ENCODE measurements around the gene MITF. TPM values are rescaled to one million over a fixed set of nuclear protein-coding genes. Genes with fewer than 3 reads are reported as not detected.

Gene MITF
- polyA plus RNA-seq, 1 of the 3 experiments (the other 2 are of a cell fraction): 1.7 TPM

DNA sequence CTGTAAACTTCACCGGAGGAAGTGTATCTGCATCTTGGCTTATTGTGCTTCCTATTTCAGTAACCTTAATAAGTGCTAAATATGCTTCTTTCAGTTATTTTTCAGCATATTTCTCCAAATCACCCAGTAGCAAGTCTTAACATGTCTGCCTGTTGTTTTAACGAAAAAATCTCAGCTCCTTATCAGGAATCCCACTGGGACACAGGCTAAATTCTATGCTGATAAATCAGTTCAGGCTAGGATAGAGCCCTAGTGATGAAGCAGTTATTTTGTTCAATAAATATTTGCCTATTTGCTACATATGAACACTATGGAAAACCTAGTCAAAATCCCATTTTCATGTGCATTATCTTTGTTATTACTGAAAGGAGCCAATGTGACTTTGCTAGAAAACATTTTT lies 8.2 kb upstream of the MITF start:
- Histone ChIP-seq H3K9me3 (no peaks in the 10 kb centered on the region), H2AFZ (ENCODE audit: low read depth) (0 out of 2 replicates have a peak overlapping the region, but pooled peaks have one; percentile 6), H3F3A (replicated peaks; ENCODE audit: insufficient read depth) (no peaks in the 10 kb centered on the region), H3K9ac (no peak overlapping the region), H3K36me3 (replicated peaks in 1 of 2; ENCODE audit: control insufficient read depth in 1 of 2, insufficient read depth in 2 of 2, low read length in 1 of 2) (no peaks in the 10 kb centered on the region), H3K27ac (ENCODE audit: low read depth in 2 of 2, low read length in 1 of 2) (no peak overlapping the region), H3K27me3 (ENCODE audit: insufficient read depth) (peaks cover 10% of the 10 kb centered on the region; the same call in 1 of the 2 replicates), H3K9me2 (no peaks in the 10 kb centered on the region), H4K20me1 (ENCODE audit: insufficient read depth) (no peaks in the 10 kb centered on the region), H3K4me3 (ENCODE audit: low read depth in 2 of 2, low read length in 1 of 2) (no peak overlapping the region), H3K79me2 (ENCODE audit: insufficient read depth) (no peaks in the 10 kb centered on the region; the same call in 1 of the 2 replicates), H3K4me2 (no peak overlapping the region), H3K4me1 (ENCODE audit: control insufficient read depth in 1 of 2, insufficient read depth in 2 of 2, low read depth in 1 of 2, low read length in 1 of 2) (no peaks in the 10 kb centered on the region)
- ChIA-PET CTCF (no interaction called here), POLR2A (no interaction called here)
- no peak for TF ChIP-seq EP300 (IDR thresholded peaks at IDR 0.05; ENCODE audit: borderline replicate concordance in 1 of 2, low read depth in 1 of 2, low read length in 1 of 2)
- no peak for TF ChIP-seq ELF1 (IDR thresholded peaks at IDR 0.05)
- TF ChIP-seq GATA2 (CRISPR knock-in tag; IDR thresholded peaks at IDR 0.05): no peak
- no peak for TF ChIP-seq FOSL2 (IDR thresholded peaks at IDR 0.05; ENCODE audit: borderline replicate concordance, low read depth)
- TF ChIP-seq MAX (IDR thresholded peaks at IDR 0.05; ENCODE audit: low read depth): no peak
- 60% methylated on average over 2 of the region's 2 CpGs for WGBS (ENCODE audit: low lambda C conversion rate)
- DNase-seq: no peak

DNA sequence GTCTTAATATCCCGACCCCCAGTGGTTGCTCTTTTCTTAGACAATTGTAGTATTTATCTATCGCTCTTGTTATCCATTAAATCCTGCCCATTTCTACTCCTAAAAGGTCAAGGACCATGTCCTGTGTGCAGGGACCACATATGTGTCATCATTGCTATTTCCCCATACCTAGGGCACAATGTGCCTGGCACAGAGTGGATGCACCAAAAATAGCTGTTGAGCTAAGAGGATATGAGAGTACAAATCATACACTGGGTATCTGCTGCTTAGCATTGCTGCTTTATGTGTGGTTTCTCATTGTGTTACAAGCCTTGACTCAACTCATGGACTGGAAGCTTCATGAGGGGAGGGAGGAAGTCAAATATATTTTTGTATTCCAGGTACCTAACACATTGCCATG lies 3.4 kb upstream of the MITF start:
- Histone ChIP-seq H3K4me3 (ENCODE audit: low read depth in 2 of 2, low read length in 1 of 2) (no peak overlapping the region), H3F3A (replicated peaks; ENCODE audit: insufficient read depth) (no peaks in the 10 kb centered on the region), H3K4me1 (ENCODE audit: control insufficient read depth in 1 of 2, insufficient read depth in 2 of 2, low read depth in 1 of 2, low read length in 1 of 2) (peaks cover 0 to 8% of the 10 kb centered on the region in 2 experiments; a peak in 1 of 4 replicates), H3K36me3 (replicated peaks in 1 of 2; ENCODE audit: control insufficient read depth in 1 of 2, insufficient read depth in 2 of 2, low read length in 1 of 2) (no peaks in the 10 kb centered on the region), H3K9me3 (no peaks in the 10 kb centered on the region), H3K79me2 (ENCODE audit: insufficient read depth) (no peaks in the 10 kb centered on the region; the same call in 1 of the 2 replicates), H3K9me2 (no peaks in the 10 kb centered on the region), H3K27me3 (ENCODE audit: insufficient read depth) (peaks cover 10% of the 10 kb centered on the region; the same call in 1 of the 2 replicates), H2AFZ (ENCODE audit: low read depth) (no peak overlapping the region), H3K9ac (no peak overlapping the region), H4K20me1 (ENCODE audit: insufficient read depth) (no peaks in the 10 kb centered on the region), H3K4me2 (no peak overlapping the region), H3K27ac (ENCODE audit: low read depth in 2 of 2, low read length in 1 of 2) (no peak overlapping the region)
- ChIA-PET POLR2A (no interaction called here), CTCF (interaction anchor here (1.7 kb wide), 1 partner anchor 45 kb away, joined by 6 read pairs; no protein-coding TSS in a partner anchor)
- no peak for DNase-seq
- no peak for TF ChIP-seq RFX5 (IDR thresholded peaks at IDR 0.05; ENCODE audit: low read length)
- TF ChIP-seq EP300 (IDR thresholded peaks at IDR 0.05; ENCODE audit: borderline replicate concordance in 1 of 2, low read depth in 1 of 2, low read length in 1 of 2): no peak
- no peak for TF ChIP-seq IRF3 (IDR thresholded peaks at IDR 0.05; ENCODE audit: low read depth, low read length)
- 74% methylated on average over 2 of the region's 2 CpGs for WGBS (ENCODE audit: low lambda C conversion rate)

- Histone ChIP-seq H3K27me3 (ENCODE audit: insufficient read depth) (peaks cover 10% of the 10 kb centered on the region; the same call in 1 of the 2 replicates), H3K4me2 (no peak overlapping the region), H3F3A (replicated peaks; ENCODE audit: insufficient read depth) (no peaks in the 10 kb centered on the region), H3K79me2 (ENCODE audit: insufficient read depth) (no peaks in the 10 kb centered on the region; the same call in 1 of the 2 replicates), H3K9me2 (no peaks in the 10 kb centered on the region), H2AFZ (ENCODE audit: low read depth) (no peak overlapping the region), H3K9ac (no peak overlapping the region), H3K36me3 (replicated peaks in 1 of 2; ENCODE audit: control insufficient read depth in 1 of 2, insufficient read depth in 2 of 2, low read length in 1 of 2) (no peaks in the 10 kb centered on the region), H3K4me3 (ENCODE audit: low read depth in 2 of 2, low read length in 1 of 2) (no peak overlapping the region), H3K9me3 (no peaks in the 10 kb centered on the region), H4K20me1 (ENCODE audit: insufficient read depth) (no peaks in the 10 kb centered on the region), H3K27ac (ENCODE audit: low read depth in 2 of 2, low read length in 1 of 2) (no peak overlapping the region), H3K4me1 (ENCODE audit: control insufficient read depth in 1 of 2, insufficient read depth in 2 of 2, low read depth in 1 of 2, low read length in 1 of 2) (peaks cover 0 to 8% of the 10 kb centered on the region in 2 experiments; a peak in 1 of 4 replicates)
- WGBS (ENCODE audit: low lambda C conversion rate): 53% methylated on average over 3 of the region's 3 CpGs
- TF ChIP-seq TAF1 (IDR thresholded peaks at IDR 0.05; ENCODE audit: borderline replicate concordance, low read depth, low read length) (no peak), RXRA (IDR thresholded peaks at IDR 0.05; ENCODE audit: borderline replicate concordance, low read depth) (no peak), YY1 (IDR thresholded peaks at IDR 0.05; ENCODE audit: low read depth) (no peak), TEAD4 (IDR thresholded peaks at IDR 0.05; ENCODE audit: borderline replicate concordance, insufficient read depth) (no peak), GATA2 (CRISPR knock-in tag; IDR thresholded peaks at IDR 0.05) (no peak), NFIC (IDR thresholded peaks at IDR 0.05; ENCODE audit: borderline replicate concordance) (no peak), NRF1 (IDR thresholded peaks at IDR 0.05; ENCODE audit: low read depth, low read length) (no peak), FOXM1 (IDR thresholded peaks at IDR 0.05; ENCODE audit: low read depth) (no peak), MXI1 (IDR thresholded peaks at IDR 0.05; ENCODE audit: low read depth, low read length) (no peak)
- TF ChIP-seq, protein P1, sequence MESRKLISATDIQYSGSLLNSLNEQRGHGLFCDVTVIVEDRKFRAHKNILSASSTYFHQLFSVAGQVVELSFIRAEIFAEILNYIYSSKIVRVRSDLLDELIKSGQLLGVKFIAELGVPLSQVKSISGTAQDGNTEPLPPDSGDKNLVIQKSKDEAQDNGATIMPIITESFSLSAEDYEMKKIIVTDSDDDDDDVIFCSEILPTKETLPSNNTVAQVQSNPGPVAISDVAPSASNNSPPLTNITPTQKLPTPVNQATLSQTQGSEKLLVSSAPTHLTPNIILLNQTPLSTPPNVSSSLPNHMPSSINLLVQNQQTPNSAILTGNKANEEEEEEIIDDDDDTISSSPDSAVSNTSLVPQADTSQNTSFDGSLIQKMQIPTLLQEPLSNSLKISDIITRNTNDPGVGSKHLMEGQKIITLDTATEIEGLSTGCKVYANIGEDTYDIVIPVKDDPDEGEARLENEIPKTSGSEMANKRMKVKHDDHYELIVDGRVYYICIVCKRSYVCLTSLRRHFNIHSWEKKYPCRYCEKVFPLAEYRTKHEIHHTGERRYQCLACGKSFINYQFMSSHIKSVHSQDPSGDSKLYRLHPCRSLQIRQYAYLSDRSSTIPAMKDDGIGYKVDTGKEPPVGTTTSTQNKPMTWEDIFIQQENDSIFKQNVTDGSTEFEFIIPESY (IDR thresholded peaks at IDR 0.05; ENCODE audit: borderline replicate concordance, low read depth): no peak
- TF ChIP-seq, protein P2, sequence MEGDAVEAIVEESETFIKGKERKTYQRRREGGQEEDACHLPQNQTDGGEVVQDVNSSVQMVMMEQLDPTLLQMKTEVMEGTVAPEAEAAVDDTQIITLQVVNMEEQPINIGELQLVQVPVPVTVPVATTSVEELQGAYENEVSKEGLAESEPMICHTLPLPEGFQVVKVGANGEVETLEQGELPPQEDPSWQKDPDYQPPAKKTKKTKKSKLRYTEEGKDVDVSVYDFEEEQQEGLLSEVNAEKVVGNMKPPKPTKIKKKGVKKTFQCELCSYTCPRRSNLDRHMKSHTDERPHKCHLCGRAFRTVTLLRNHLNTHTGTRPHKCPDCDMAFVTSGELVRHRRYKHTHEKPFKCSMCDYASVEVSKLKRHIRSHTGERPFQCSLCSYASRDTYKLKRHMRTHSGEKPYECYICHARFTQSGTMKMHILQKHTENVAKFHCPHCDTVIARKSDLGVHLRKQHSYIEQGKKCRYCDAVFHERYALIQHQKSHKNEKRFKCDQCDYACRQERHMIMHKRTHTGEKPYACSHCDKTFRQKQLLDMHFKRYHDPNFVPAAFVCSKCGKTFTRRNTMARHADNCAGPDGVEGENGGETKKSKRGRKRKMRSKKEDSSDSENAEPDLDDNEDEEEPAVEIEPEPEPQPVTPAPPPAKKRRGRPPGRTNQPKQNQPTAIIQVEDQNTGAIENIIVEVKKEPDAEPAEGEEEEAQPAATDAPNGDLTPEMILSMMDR (IDR thresholded peaks at IDR 0.05): no peak
- ChIA-PET CTCF (interaction anchor here (0.6 to 1.3 kb wide), 4 partner anchors 16 to 617 kb away, joined by 3 to 5 read pairs (median 3); no protein-coding TSS in a partner anchor), POLR2A (no interaction called here)
- no peak for DNase-seq
Observed at GRCh38 chr3:69737392-69737791, 1.9 kb upstream of the MITF start.
